PC-9 (cell line): ENCODE data around the gene BTG2.

Experiments
- CTCF ChIP-seq: fragments of 200-600 bp; sonication (generic); conservative IDR thresholded peaks from 2 replicates; pipeline ENCODE4 v1.6.1; 2017; ENCODE audit warnings: mixed run types, antibody characterized with exemption, mild to moderate bottlenecking, moderate library complexity
- EZH2 ChIP-seq: fragments of 200-600 bp; sonication (generic); IDR thresholded peaks from 2 replicates; pipeline ENCODE4 v1.8.0; 2017; ENCODE audit warnings: antibody characterized with exemption, low read depth

- TF ChIP-seq CTCF (no peak), EZH2 (no peak)
These were observed 17.4 kb upstream of the BTG2 start for GRCh38 chr1:203287898-203288297.
